ENCODE results near the gene SP110. TPM values are rescaled to one million over a fixed set of nuclear protein-coding genes. Genes with fewer than 3 reads are reported as not detected.
A peak's percentile ranks its signal among the peaks of the same experiment; 100 is the strongest.
"Not testable (repeated sequence)": the region's sequence is repeated elsewhere in the genome, so short reads cannot be mapped to it uniquely, and the experiment has no call there.

SP110 gene
- total RNA-seq, 1 donor from 2014 or later: 121 TPM

GRCh38 chr2:230246206-230246605 lies 26.4 kb upstream of the SP110 start:
- no peak overlapping the region for H3K4me3 Mint-ChIP-seq (ENCODE audit: low read depth)
- H3K36me3 Mint-ChIP-seq (ENCODE audit: low read depth): no peaks in the 10 kb centered on the region
- peaks cover 2% of the 10 kb centered on the region for H3K9me3 Mint-ChIP-seq
- H3K27ac Mint-ChIP-seq: no peak overlapping the region
- intact Hi-C loops (cut with micrococcal nuclease): no loop called here
- H3K4me1 Mint-ChIP-seq (ENCODE audit: low read depth): peaks cover 10% of the 10 kb centered on the region
- DNase-seq (ENCODE audit: low spot score): no peak
- no peaks in the 10 kb centered on the region for H3K27me3 Mint-ChIP-seq (ENCODE audit: low read depth)

GRCh38 chr2:230244211-230244610 lies 24.4 kb upstream of the SP110 start:
- H3K36me3 Mint-ChIP-seq (ENCODE audit: low read depth): no peaks in the 10 kb centered on the region
- no peaks in the 10 kb centered on the region for H3K27me3 Mint-ChIP-seq (ENCODE audit: low read depth)
- peaks cover 8% of the 10 kb centered on the region for H3K9me3 Mint-ChIP-seq
- intact Hi-C loops (cut with micrococcal nuclease): no loop called here
- peaks cover 12% of the 10 kb centered on the region for H3K4me1 Mint-ChIP-seq (ENCODE audit: low read depth)
- no peak overlapping the region for H3K4me3 Mint-ChIP-seq (ENCODE audit: low read depth)
- H3K27ac Mint-ChIP-seq: no peak overlapping the region
- no peak for DNase-seq (ENCODE audit: low spot score)

GRCh38 chr2:230234845-230235244 lies 15.1 kb upstream of the SP110 start:
- intact Hi-C loops (cut with micrococcal nuclease): loop anchor here (1.0 to 5.0 kb wide), 9 partner anchors 10 to 424 kb away; partner anchors contain the start of genes SP100 and SP140
- peak overlapping the region; percentile 73 for H3K4me3 Mint-ChIP-seq (ENCODE audit: low read depth)

DNA sequence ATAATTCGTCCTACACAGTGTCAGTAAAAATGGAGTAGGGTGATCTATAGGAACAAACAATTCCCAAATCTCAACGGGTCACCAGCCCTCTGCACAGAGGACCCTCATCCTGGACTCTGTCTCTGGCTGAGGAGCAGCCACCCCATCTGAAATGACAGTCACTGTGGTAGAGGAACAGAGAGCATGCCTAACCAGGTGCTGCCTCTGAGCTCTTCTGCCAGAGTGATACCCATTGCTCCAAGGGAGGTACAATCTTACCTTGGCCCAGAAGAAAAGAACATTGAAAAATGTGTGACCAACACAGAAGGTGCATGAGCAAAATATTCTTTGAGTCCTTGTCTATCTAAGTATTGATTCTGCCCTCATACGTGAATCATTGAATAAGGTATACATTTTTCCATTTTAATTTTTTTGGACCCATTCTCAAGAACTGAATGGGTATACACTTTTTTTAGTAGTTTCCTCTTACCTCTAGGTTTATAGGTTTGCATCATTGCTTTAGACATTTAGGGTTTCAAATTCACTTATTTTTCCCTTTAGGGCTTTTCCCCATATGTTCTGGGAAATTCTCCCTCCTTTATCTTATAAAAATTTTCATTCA lies 14.4 kb upstream of the SP110 start:
- peaks cover 57% of the 10 kb centered on the region for H3K4me1 Mint-ChIP-seq (ENCODE audit: low read depth)
- peaks cover 91% of the 10 kb centered on the region for H3K36me3 Mint-ChIP-seq (ENCODE audit: low read depth)
- intact Hi-C loops (cut with micrococcal nuclease): loop anchor here (1.0 to 5.0 kb wide), 8 partner anchors 9 to 425 kb away; partner anchors contain the start of genes SP100 and SP140
- H3K27me3 Mint-ChIP-seq (ENCODE audit: low read depth): no peaks in the 10 kb centered on the region
- DNase-seq (ENCODE audit: low spot score): no peak
- peak overlapping the region; percentile 73 for H3K4me3 Mint-ChIP-seq (ENCODE audit: low read depth)
- H3K9me3 Mint-ChIP-seq: peaks cover 28% of the 10 kb centered on the region
- H3K27ac Mint-ChIP-seq: peak overlapping the region; percentile 98

More at GRCh38 chr2:230234845-230235244, 15.1 kb upstream of the SP110 start:
- H3K36me3 Mint-ChIP-seq (ENCODE audit: low read depth): peaks cover 85% of the 10 kb centered on the region
- peak overlapping the region; percentile 98 for H3K27ac Mint-ChIP-seq
- DNase-seq (ENCODE audit: low spot score): no peak
- no peaks in the 10 kb centered on the region for H3K27me3 Mint-ChIP-seq (ENCODE audit: low read depth)
- H3K9me3 Mint-ChIP-seq: peaks cover 27% of the 10 kb centered on the region
- H3K4me1 Mint-ChIP-seq (ENCODE audit: low read depth): peaks cover 55% of the 10 kb centered on the region

DNA sequence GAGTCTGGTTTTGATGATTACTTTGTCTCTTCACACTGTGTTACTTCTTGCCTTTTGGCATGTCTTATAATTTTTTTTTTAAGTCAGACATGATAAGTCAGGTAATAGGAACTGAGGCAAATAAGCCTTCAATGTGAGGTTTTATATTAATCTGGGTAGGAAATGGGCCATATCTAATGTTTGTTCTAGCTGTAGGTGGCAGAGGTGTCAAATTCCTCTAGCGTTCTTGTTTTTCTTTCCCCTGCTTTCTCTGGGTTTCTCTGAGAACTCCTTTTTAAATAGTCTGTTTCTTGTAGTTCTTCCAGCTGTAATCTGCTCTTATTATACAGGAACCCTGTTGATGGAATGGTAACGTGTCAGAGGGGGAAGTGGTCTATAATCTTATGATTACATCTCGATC lies 11.5 kb upstream of the SP110 start:
- intact Hi-C loops (cut with micrococcal nuclease): loop anchor here (5.0 kb wide), 5 partner anchors 36 to 409 kb away; partner anchors contain the start of gene SP100
- H3K36me3 Mint-ChIP-seq (ENCODE audit: low read depth): peaks cover 88% of the 10 kb centered on the region
- H3K9me3 Mint-ChIP-seq: peaks cover 23% of the 10 kb centered on the region
- H3K4me3 Mint-ChIP-seq (ENCODE audit: low read depth): peak overlapping the region; percentile 91
- peaks cover 48% of the 10 kb centered on the region for H3K4me1 Mint-ChIP-seq (ENCODE audit: low read depth)
- peak overlapping the region; percentile 73 for H3K27ac Mint-ChIP-seq
- H3K27me3 Mint-ChIP-seq (ENCODE audit: low read depth): no peaks in the 10 kb centered on the region
- DNase-seq (ENCODE audit: low spot score): no peak

DNA sequence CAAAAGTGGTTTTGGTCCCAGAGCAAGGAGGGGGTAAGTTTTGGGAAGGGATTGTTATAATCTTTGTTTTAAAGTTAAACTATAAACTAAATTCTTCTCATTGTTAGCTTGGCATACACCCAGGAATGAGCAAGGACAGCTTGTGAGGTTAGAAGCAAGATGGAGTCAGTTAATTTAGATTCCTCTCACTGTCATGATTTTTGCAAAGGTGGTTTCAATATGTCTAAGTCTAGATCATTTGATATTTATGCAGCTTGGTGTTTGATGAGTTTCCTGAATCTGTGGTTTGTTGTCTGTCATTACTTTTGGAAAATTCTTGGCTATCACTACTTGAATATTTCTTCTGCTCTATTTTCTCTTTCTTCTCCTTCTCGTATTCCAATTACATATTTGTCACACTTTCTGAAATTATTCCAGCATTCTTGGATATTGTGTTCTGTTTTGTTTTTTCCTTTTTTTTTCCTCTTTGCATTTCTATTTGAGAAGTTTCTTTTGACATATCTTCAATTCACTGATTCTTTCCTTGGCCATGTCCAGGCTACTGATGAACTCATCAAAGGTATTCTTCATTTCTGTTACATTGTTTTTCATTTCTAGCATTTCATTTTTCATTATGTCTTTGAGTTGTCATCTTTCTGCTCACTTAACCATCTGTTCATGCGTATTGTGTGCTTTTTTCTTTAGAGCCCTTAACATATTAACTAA lies 10.9 kb upstream of the SP110 start:
- Mint-ChIP-seq H3K27me3 (ENCODE audit: low read depth) (no peaks in the 10 kb centered on the region), H3K27ac (peak overlapping the region; percentile 73), H3K36me3 (ENCODE audit: low read depth) (peaks cover 87% of the 10 kb centered on the region), H3K4me1 (ENCODE audit: low read depth) (peaks cover 45% of the 10 kb centered on the region), H3K4me3 (ENCODE audit: low read depth) (peak overlapping the region; percentile 91), H3K9me3 (peaks cover 23% of the 10 kb centered on the region)
- intact Hi-C loops (cut with micrococcal nuclease): loop anchor here (5.0 kb wide), 5 partner anchors 37 to 408 kb away; partner anchors contain the start of gene SP100
- no peak for DNase-seq (ENCODE audit: low spot score)

DNA sequence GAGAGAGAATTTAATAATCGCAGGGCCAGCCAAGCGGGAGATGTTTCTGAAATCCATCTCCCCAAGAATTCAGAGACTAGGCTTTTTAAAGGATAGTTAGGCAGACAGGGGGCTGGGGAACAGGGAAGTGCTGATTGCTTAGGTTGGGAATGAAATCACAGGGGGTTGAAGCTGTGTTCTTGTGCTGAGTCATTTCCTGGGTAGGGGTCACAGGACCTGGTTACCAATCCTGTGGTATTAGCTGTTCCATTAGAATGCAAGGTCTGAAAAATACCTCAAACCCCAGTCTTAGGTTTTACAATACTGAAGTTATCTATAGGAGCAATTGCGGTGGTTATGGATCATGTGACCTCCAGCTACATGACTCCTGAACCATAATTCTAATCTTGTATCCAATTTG lies 10.3 kb upstream of the SP110 start:
- H3K4me3 Mint-ChIP-seq (ENCODE audit: low read depth): peak overlapping the region; percentile 91
- peaks cover 87% of the 10 kb centered on the region for H3K36me3 Mint-ChIP-seq (ENCODE audit: low read depth)
- intact Hi-C loops (cut with micrococcal nuclease): loop anchor here (5.0 kb wide), 5 partner anchors 37 to 408 kb away; partner anchors contain the start of gene SP100
- peak overlapping the region; percentile 73 for H3K27ac Mint-ChIP-seq
- no peaks in the 10 kb centered on the region for H3K27me3 Mint-ChIP-seq (ENCODE audit: low read depth)
- H3K9me3 Mint-ChIP-seq: peaks cover 23% of the 10 kb centered on the region
- no peak for DNase-seq (ENCODE audit: low spot score)
- peaks cover 43% of the 10 kb centered on the region for H3K4me1 Mint-ChIP-seq (ENCODE audit: low read depth)

DNA sequence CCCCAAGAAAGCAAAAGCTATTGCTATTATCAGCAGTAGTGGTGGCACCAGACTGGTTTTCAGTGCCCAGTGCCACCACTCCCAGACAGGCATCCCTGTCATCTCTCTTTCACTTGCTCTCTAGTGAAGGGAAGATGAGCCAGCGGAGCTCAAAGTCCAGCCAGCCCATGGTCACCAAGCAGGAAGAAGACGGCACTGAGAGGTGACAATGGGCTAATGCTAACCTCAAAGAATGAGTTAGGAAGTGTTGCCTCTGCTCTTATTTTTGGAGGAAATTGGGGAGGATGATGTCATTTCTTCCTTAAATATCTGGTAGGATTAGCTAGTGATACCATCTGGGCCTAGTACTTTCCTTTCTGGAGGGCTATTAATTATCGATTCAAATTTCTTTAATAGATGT lies 7.4 kb upstream of the SP110 start:
- no peak for DNase-seq (ENCODE audit: low spot score)
- Mint-ChIP-seq H3K27ac (peak overlapping the region; percentile 69), H3K4me1 (ENCODE audit: low read depth) (peaks cover 49% of the 10 kb centered on the region), H3K36me3 (ENCODE audit: low read depth) (peaks cover 70% of the 10 kb centered on the region), H3K27me3 (ENCODE audit: low read depth) (no peaks in the 10 kb centered on the region), H3K4me3 (ENCODE audit: low read depth) (peak overlapping the region; percentile 91), H3K9me3 (peaks cover 21% of the 10 kb centered on the region)
- intact Hi-C loops (cut with micrococcal nuclease): loop anchor here (5.0 kb wide), 2 partner anchors 100 to 415 kb away; partner anchors contain the start of gene SP140L

GRCh38 chr2:230226051-230226551 lies 6.3 kb upstream of the SP110 start:
- intact Hi-C loops (cut with micrococcal nuclease): loop anchor here (5.0 kb wide), 2 partner anchors 101 to 416 kb away; partner anchors contain the start of gene SP140L
- peaks cover 47% of the 10 kb centered on the region for H3K4me1 Mint-ChIP-seq (ENCODE audit: low read depth)
- H3K27me3 Mint-ChIP-seq (ENCODE audit: low read depth): no peaks in the 10 kb centered on the region
- peak overlapping the region; percentile 89 for H3K4me3 Mint-ChIP-seq (ENCODE audit: low read depth)
- no peak for DNase-seq (ENCODE audit: low spot score)
- peaks cover 59% of the 10 kb centered on the region for H3K36me3 Mint-ChIP-seq (ENCODE audit: low read depth)
- H3K27ac Mint-ChIP-seq: peak overlapping the region; percentile 97
- peaks cover 14% of the 10 kb centered on the region for H3K9me3 Mint-ChIP-seq

- H3K4me3 Mint-ChIP-seq (ENCODE audit: low read depth): peak within 1 kb of the TSS; percentile 89
- peaks cover 53% of the 10 kb centered on the region for H3K36me3 Mint-ChIP-seq (ENCODE audit: low read depth)
- H3K4me1 Mint-ChIP-seq (ENCODE audit: low read depth): peaks cover 41% of the 10 kb centered on the region
- peaks cover 8% of the 10 kb centered on the region for H3K9me3 Mint-ChIP-seq
- intact Hi-C loops (cut with micrococcal nuclease): loop anchor here (1.0 to 5.0 kb wide), 3 partner anchors 9 to 417 kb away; partner anchors contain the start of gene SP140L
- peak within 1 kb of the TSS; percentile 97 for H3K27ac Mint-ChIP-seq
- no peaks in the 10 kb centered on the region for H3K27me3 Mint-ChIP-seq (ENCODE audit: low read depth)
- DNase-seq (ENCODE audit: low spot score): peak; percentile 81
Measured at GRCh38 chr2:230225486-230225885, 5.7 kb upstream of the SP110 start, which contains the start of gene SP140. SP140 (plus strand) TSS chr2:230225736; CDS start chr2:230225845, 109 bp downstream.

DNA sequence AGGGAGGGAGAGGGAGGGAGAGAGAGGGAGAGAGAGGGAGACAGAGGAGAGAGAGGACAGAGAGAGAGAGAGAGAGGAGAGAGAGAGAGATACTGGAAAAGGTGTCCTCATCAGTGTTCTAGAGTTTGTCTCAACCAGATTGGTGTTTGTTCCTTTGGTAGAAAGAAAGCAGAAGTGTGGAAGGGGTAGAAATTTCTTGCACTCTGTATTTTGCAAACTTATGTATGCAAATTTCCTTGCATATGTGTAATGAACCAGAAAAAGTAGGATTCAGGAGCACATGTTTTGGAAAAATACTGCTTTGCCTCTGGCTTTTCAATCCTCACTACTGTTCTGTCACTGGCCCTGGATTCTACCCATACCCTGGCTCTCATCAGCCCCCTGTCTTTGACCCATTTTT lies 4.7 kb upstream of the SP110 start:
- Mint-ChIP-seq H3K9me3 (no peaks in the 10 kb centered on the region), H3K36me3 (ENCODE audit: low read depth) (peaks cover 52% of the 10 kb centered on the region), H3K27me3 (ENCODE audit: low read depth) (no peaks in the 10 kb centered on the region), H3K4me1 (ENCODE audit: low read depth) (peaks cover 43% of the 10 kb centered on the region), H3K4me3 (ENCODE audit: low read depth) (peak overlapping the region; percentile 89), H3K27ac (peak overlapping the region; percentile 97)
- DNase-seq (ENCODE audit: low spot score): no peak
- intact Hi-C loops (cut with micrococcal nuclease): no loop called here

DNA sequence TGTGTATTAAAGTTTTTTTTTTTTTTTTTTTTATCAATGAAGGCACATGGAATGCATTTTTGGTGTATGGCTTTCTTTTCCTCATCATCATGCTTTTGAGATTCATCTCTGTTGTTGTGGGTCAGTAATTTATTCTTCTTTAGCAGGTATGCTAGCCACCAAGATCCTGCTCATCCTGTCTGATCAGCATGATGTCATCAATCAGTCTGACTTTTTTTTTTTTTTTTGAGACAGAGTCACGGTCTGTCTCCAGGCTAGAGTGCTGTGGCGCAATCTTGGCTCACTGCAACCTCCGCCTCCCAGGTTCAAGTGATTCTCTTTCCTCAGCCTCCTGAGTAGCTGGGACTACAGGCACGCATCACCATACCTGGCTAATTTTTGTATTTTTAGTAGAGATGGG lies 3.0 kb upstream of the SP110 start:
- DNase-seq (ENCODE audit: low spot score); H3K27me3 Mint-ChIP-seq (ENCODE audit: low read depth); H3K4me3 Mint-ChIP-seq (ENCODE audit: low read depth); intact Hi-C loops (cut with micrococcal nuclease); H3K9me3 Mint-ChIP-seq: not testable (repeated sequence)
- Mint-ChIP-seq H3K36me3 (ENCODE audit: low read depth) (peaks cover 45% of the 10 kb centered on the region), H3K27ac (peak overlapping the region; percentile 33), H3K4me1 (ENCODE audit: low read depth) (peaks cover 48% of the 10 kb centered on the region)
